Right cardiac atrium (tissue), 5 donors: ENCODE results near the gene C16orf95. TPM values are rescaled to one million over a fixed set of nuclear protein-coding genes. Genes with fewer than 3 reads are reported as not detected.
"Not testable (repeated sequence)": the region's sequence is repeated elsewhere in the genome, so short reads cannot be mapped to it uniquely, and the experiment has no call there.

ENCODE experiments used
- ATAC-seq, 2 donors: fragments of 200-7000 bp; cut with Tn5 transposase; one replicate each; pipeline versions ENCODE4 v1.8.0 to v1.9.1; 2020; ENCODE audit warnings: moderate library complexity in 2 of 2, mild to moderate bottlenecking in 1 of 2
- DNase-seq, 3 donors: peaks; one replicate each; pipeline ENCODE4 v3.0.0-alpha.2; 2020
- H3K27ac ChIP-seq: one replicate; pipeline ENCODE4 v1.5.1; 2013; ENCODE audit warnings: mild to moderate bottlenecking, low read length, control low read depth, moderate library complexity
- H3K27me3 ChIP-seq: one replicate; pipeline ENCODE4 v1.6.1; 2013; ENCODE audit not compliant: control insufficient read depth, insufficient read depth
- H3K4me1 ChIP-seq: one replicate; pipeline ENCODE4 v1.6.1; 2013; ENCODE audit warnings: low read length; ENCODE audit not compliant: control insufficient read depth, insufficient read depth
- H3K4me3 ChIP-seq: one replicate; pipeline ENCODE4 v1.5.1; 2013; ENCODE audit warnings: low read length, control low read depth
- H3K9me3 ChIP-seq: one replicate; pipeline ENCODE4 v1.6.1; 2013; ENCODE audit warnings: low read length; ENCODE audit not compliant: control insufficient read depth
- WGBS: extraction: QIAGEN DNeasy Blood & Tissue Kit; methylation state at CpG from one replicate; pipeline ENCODE4 v1.1.7; 2013; 5-methylcytosine and 5-hydroxymethylcytosine counted together
- intact Hi-C, 4 donors: fragments of 100-400 bp; cut with DNase I; formaldehyde crosslinking; loops; one replicate each; pipeline versions ENCODE4 v1.11.0 to v1.14.0; 2022 to 2023
- polyA plus RNA-seq: library from polyadenylated mRNA; stranded (reverse); fragments of 200-250 nt; gene quantifications from one replicate; pipeline ENCODE4 v1.2.3, GENCODE V29; 2013
- total RNA-seq, 4 donors: library from RNA; stranded (reverse); fragmentation: NEBNext Ultra II Directional; extraction: Animal tissue kit (Norgen Biotek cat#: 25700); gene quantifications; one replicate each; pipeline ENCODE4 v1.2.1, GENCODE V29; 2021
- donor health status: healthy with polysubstance abuse.
- donor health status: DM: no; HTN: yes; CAD: no.
- donor health status: DM: no; HTN: no; CAD: no.
- donor health status: DM: no; HTN: yes; CAD: no; lungs with severe emphysema.
- donor health status: DM: yes; HTN: yes; CAD: no.

Gene C16orf95
- total and polyA plus RNA-seq, 5 donors, result 3.4 to 5.4 (median 4.7) TPM

- H3K9me3 ChIP-seq, result no peaks in the 10 kb centered on the region
- WGBS, result 94% methylated on average over 28 of the region's 28 CpGs
- H3K4me1 ChIP-seq, result peaks cover 2% of the 10 kb centered on the region
- no peak overlapping the region for H3K27ac ChIP-seq
- intact Hi-C loops, result no loop called here
- DNase-seq, result peak in 1 of 3 donors; percentile 41
- no peak overlapping the region for H3K4me3 ChIP-seq
- ATAC-seq, result no peak
- no peaks in the 10 kb centered on the region for H3K27me3 ChIP-seq
These were observed 28.7 kb upstream of the C16orf95 start for GRCh38 chr16:87345726-87346424.

GRCh38 chr16:87344931-87345631, 27.9 kb upstream of the C16orf95 start:
- intact Hi-C loops, result no loop called here
- Histone ChIP-seq H3K4me3 (no peak overlapping the region), H3K27ac (peak overlapping the region; percentile 19), H3K4me1 (peaks cover 2% of the 10 kb centered on the region), H3K27me3 (no peaks in the 10 kb centered on the region), H3K9me3 (no peaks in the 10 kb centered on the region)
- ATAC-seq (peak; percentile 62 to 84), DNase-seq (peak; percentile 63 to 79 (median 79))
- 57% methylated on average over 17 of the region's 17 CpGs for WGBS

- ATAC-seq (peak in 1 of 2 donors; percentile 40), DNase-seq (peak in 1 of 3 donors; percentile 50)
- Histone ChIP-seq H3K27me3 (no peaks in the 10 kb centered on the region), H3K4me3 (no peak overlapping the region), H3K27ac (no peak overlapping the region), H3K4me1 (peaks cover 2% of the 10 kb centered on the region), H3K9me3 (no peaks in the 10 kb centered on the region)
- WGBS, result 86% methylated on average over 34 of the region's 34 CpGs
- intact Hi-C loops, result no loop called here
These were observed 27.2 kb upstream of the C16orf95 start for GRCh38 chr16:87344165-87344930.

- peaks cover 2% of the 10 kb centered on the region for H3K4me1 ChIP-seq
- H3K27me3 ChIP-seq, result no peaks in the 10 kb centered on the region
- ATAC-seq (no peak), DNase-seq (no peak)
- WGBS, result 91% methylated on average over 11 of the region's 11 CpGs
- no peaks in the 10 kb centered on the region for H3K9me3 ChIP-seq
- H3K27ac ChIP-seq, result no peak overlapping the region
- H3K4me3 ChIP-seq, result no peak overlapping the region
- intact Hi-C loops, result no loop called here
These were observed 26.5 kb upstream of the C16orf95 start for GRCh38 chr16:87343753-87344050.

- ATAC-seq (no peak), DNase-seq (peak in 1 of 3 donors; percentile 37)
- H3K4me1 ChIP-seq, result peaks cover 2% of the 10 kb centered on the region
- H3K27me3 ChIP-seq, result no peaks in the 10 kb centered on the region
- no peak overlapping the region for H3K27ac ChIP-seq
- 79% methylated on average over 26 of the region's 26 CpGs for WGBS
- H3K9me3 ChIP-seq, result no peaks in the 10 kb centered on the region
- intact Hi-C loops, result no loop called here
- H3K4me3 ChIP-seq, result no peak overlapping the region
These were observed 26.0 kb upstream of the C16orf95 start for GRCh38 chr16:87342978-87343752.

- WGBS, result 93% methylated on average over 20 of the region's 20 CpGs
- no peaks in the 10 kb centered on the region for H3K27me3 ChIP-seq
- peak in 1 of 3 donors; percentile 35 for DNase-seq
- no peak overlapping the region for H3K4me3 ChIP-seq
- H3K9me3 ChIP-seq, result no peaks in the 10 kb centered on the region
- no peak overlapping the region for H3K27ac ChIP-seq
- peaks cover 2% of the 10 kb centered on the region for H3K4me1 ChIP-seq
- intact Hi-C loops, result no loop called here
- ATAC-seq, result no peak
These were observed 25.3 kb upstream of the C16orf95 start for GRCh38 chr16:87342504-87342903.

GRCh38 chr16:87340198-87340597, 23.0 kb upstream of the C16orf95 start:
- Histone ChIP-seq H3K27ac (no peak overlapping the region), H3K4me1 (peaks cover 2% of the 10 kb centered on the region), H3K9me3 (no peaks in the 10 kb centered on the region), H3K4me3 (no peak overlapping the region), H3K27me3 (no peaks in the 10 kb centered on the region)
- ATAC-seq (no peak), DNase-seq (no peak)
- intact Hi-C loops, result no loop called here
- 97% methylated on average over 5 of the region's 5 CpGs for WGBS

DNA sequence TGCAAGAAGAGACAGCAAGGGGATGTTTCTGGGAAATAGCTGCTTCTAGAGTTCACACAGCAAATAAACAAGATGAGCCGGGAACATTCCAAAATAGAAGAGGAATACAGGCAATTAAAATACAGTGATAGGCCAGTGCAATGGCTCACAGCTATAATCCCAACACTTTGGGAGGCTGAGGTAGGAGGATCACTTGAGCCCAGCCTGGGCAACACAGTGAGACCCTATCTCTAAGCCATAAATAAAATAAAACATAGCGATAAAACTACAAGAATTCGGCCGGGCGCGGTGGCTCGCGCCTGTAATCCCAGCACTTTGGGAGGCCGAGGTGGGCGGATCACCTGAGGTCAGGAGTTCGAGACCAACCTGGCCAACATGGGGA, 22.5 kb upstream of the C16orf95 start:
- ATAC-seq, H3K9me3 ChIP-seq, H3K27ac ChIP-seq, H3K27me3 ChIP-seq, intact Hi-C loops, H3K4me3 ChIP-seq, H3K4me1 ChIP-seq: not testable (repeated sequence)
- WGBS, result 98% methylated on average over 11 of the region's 11 CpGs
- peak in 1 of 3 donors; percentile 28 for DNase-seq

GRCh38 chr16:87339086-87339723, 22.0 kb upstream of the C16orf95 start:
- intact Hi-C loops, result no loop called here
- Histone ChIP-seq H3K9me3 (no peaks in the 10 kb centered on the region), H3K4me3 (no peak overlapping the region), H3K27ac (no peak overlapping the region), H3K4me1 (no peaks in the 10 kb centered on the region), H3K27me3 (no peaks in the 10 kb centered on the region)
- DNase-seq (no peak), ATAC-seq (no peak)
- 91% methylated on average over 17 of the region's 17 CpGs for WGBS

DNA sequence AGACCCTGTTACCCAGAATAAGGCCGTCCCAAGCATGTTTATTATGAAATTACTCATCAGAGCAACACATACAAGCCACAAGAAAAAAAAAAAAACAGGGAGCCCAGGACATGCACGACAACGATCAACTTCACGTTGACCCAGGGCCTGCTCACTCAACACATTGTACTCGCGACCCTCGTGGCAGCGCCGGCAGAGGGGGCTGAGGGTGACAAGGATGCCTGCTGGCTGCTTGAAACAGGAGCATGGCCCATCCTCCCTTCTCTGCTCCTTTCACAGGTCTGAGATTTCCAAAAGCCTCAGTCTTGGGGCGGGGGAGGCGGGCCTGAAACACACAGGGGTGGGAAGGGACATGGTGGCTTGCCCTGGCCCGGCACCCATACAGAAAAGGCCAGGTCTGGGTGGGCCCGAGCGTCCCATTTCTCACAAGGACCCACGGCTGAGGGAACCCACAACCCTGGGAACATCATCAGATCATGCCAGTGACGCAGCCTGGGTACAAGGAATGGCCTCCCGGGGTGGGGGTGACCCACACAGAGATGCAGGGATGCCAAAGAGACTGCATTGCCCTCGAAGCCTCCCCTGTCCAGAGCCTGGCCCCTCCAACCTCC, 21.1 kb upstream of the C16orf95 start:
- intact Hi-C loops, result no loop called here
- Histone ChIP-seq H3K9me3 (no peaks in the 10 kb centered on the region), H3K4me1 (no peaks in the 10 kb centered on the region), H3K27me3 (no peaks in the 10 kb centered on the region), H3K4me3 (no peak overlapping the region), H3K27ac (no peak overlapping the region)
- DNase-seq (no peak), ATAC-seq (no peak)
- 84% methylated on average over 18 of the region's 18 CpGs for WGBS
